K562 (cell line): ENCODE measurements around the gene CHRM4. TPM values are rescaled to one million over a fixed set of nuclear protein-coding genes. Genes with fewer than 3 reads are reported as not detected.

Experiments used
- ATAC-seq: fragments of 200-7000 bp; cut with Tn5 transposase; 3 replicates; pipeline ENCODE4 v1.9.1; 2020; ENCODE audit warnings: moderate library complexity
- BruUV-seq: library from RNA; stranded (reverse); fragments of 400-500 nt; replicated peaks from 2 replicates; lab custom pipeline; 2021; lab: Mats Ljungman, UMichigan
- CTCF ChIA-PET: fragments of 300-600 bp; formaldehyde crosslinking; extraction: SDS; loops from one replicate; lab custom pipeline; 2021; ENCODE audit warnings: low intra/inter-chr PET ratio; lab: Yijun Ruan, JAX
- POLR2A ChIA-PET: fragments of 300-600, 350-650 bp; sonication (Branson Sonifier 250); formaldehyde crosslinking; extraction: SDS; loops from one replicate; lab custom pipeline; 2021; ENCODE audit warnings: antibody characterized with exemption, inconsistent platforms; lab: Yijun Ruan, JAX
- DNase-seq, 4 experiments: peaks; one replicate each; pipeline versions ENCODE4 v3.0.0 to v3.0.0-alpha.2; 2011 to 2018; ENCODE audit warnings: low spot score in 3 of 4, mixed read lengths in 3 of 4; ENCODE audit errors: extremely low read depth in 1 of 4
- FAIRE-seq: peaks from 2 replicates; lab custom pipeline; 2011; peaks lifted over from hg19 to GRCh38; lab: Jason Lieb, UNC
- H2AFZ ChIP-seq: 2 replicates; pipeline ENCODE4 v1.6.0; 2011; ENCODE audit warnings: low read depth, low read length, control low read depth, inconsistent platforms
- H3K27ac ChIP-seq: fragments of 200-600 bp; 3 replicates; pipeline ENCODE4 v1.8.0; 2011; ENCODE audit warnings: low read depth, mild to moderate bottlenecking, control low read depth, inconsistent platforms, low read length, moderate library complexity, mixed read lengths; ENCODE audit errors: extremely low read depth
- H3K27me3 ChIP-seq, 2 experiments: fragments of 300-600 bp in 1 of 2; 2 replicates in 1 of 2; 3 replicates in 1 of 2; pipeline versions ENCODE4 v1.6.0 to v1.8.0; 2011; ENCODE audit warnings: inconsistent platforms in 2 of 2, low read length in 2 of 2, mild to moderate bottlenecking in 1 of 2, mixed read lengths in 1 of 2, moderate library complexity in 1 of 2; ENCODE audit not compliant: control insufficient read depth in 2 of 2, insufficient read depth in 2 of 2
- H3K36me3 ChIP-seq: fragments of 300-600 bp; 3 replicates; pipeline ENCODE4 v1.8.0; 2011; ENCODE audit warnings: mild to moderate bottlenecking, low read length, inconsistent platforms; ENCODE audit not compliant: control insufficient read depth, insufficient read depth
- H3K4me1 ChIP-seq, 2 experiments: fragments of 200-600 bp in 1 of 2; replicated peaks in 1 of 2; 2 replicates in 1 of 2; 3 replicates in 1 of 2; pipeline versions ENCODE4 v1.5.1 to v1.8.0; 2011; ENCODE audit warnings: inconsistent platforms in 2 of 2, low read length in 2 of 2, mild to moderate bottlenecking in 1 of 2, mixed read lengths in 1 of 2, moderate library complexity in 1 of 2; ENCODE audit not compliant: control insufficient read depth in 2 of 2, insufficient read depth in 2 of 2
- H3K4me2 ChIP-seq: 2 replicates; pipeline ENCODE4 v1.6.1; 2011; ENCODE audit warnings: low read length, control low read depth, inconsistent platforms, mixed read lengths; ENCODE audit not compliant: insufficient read depth
- H3K4me3 ChIP-seq: fragments of 200-600 bp; sonication (generic), shearing (Covaris generic); 2 replicates; pipeline ENCODE4 v1.5.1; 2016; ENCODE audit warnings: control low read depth, inconsistent platforms
- H3K79me2 ChIP-seq: fragments of 200-600 bp; 3 replicates; pipeline ENCODE4 v1.8.0; 2011; ENCODE audit warnings: low read length, inconsistent platforms; ENCODE audit not compliant: control insufficient read depth, insufficient read depth
- H3K9ac ChIP-seq, 2 experiments: 2 replicates each; pipeline versions ENCODE4 v1.6.0 to v1.6.1; 2011; ENCODE audit warnings: low read depth in 2 of 2, low read length in 2 of 2, control low read depth in 1 of 2, inconsistent platforms in 1 of 2, mild to moderate bottlenecking in 1 of 2, mixed read lengths in 1 of 2; ENCODE audit not compliant: insufficient read depth in 1 of 2
- H3K9me1 ChIP-seq: one replicate; pipeline ENCODE4 v1.6.0; 2011; ENCODE audit warnings: inconsistent platforms, mild to moderate bottlenecking, low read length, moderate library complexity; ENCODE audit not compliant: control insufficient read depth, insufficient read depth
- H3K9me3 ChIP-seq: replicated peaks from 2 replicates; pipeline ENCODE4 v1.5.1; 2011; ENCODE audit warnings: low read depth, low read length, inconsistent platforms; ENCODE audit not compliant: control insufficient read depth, insufficient read depth
- H4K20me1 ChIP-seq: replicated peaks from 2 replicates; pipeline ENCODE4 v1.6.1; 2011; ENCODE audit warnings: low read length, inconsistent platforms, mixed read lengths; ENCODE audit not compliant: control insufficient read depth, insufficient read depth
- CCNT2 ChIP-seq: IDR thresholded peaks from 2 replicates; pipeline ENCODE4 v1.6.1; 2011; ENCODE audit warnings: borderline replicate concordance, low read depth, mild to moderate bottlenecking, moderate library complexity, mixed read lengths, low read length; ENCODE audit not compliant: insufficient read length; ENCODE audit errors: extremely low read depth
- ETV5 ChIP-seq: sonication (generic); formaldehyde crosslinking; IDR thresholded peaks from 2 replicates; pipeline ENCODE4 v1.4.0; 2020; ENCODE audit warnings: low read depth, mild to moderate bottlenecking, missing genetic modification reagents
- POLR2AphosphoS5 ChIP-seq: IDR thresholded peaks from 2 replicates; pipeline ENCODE4 v1.6.1; 2011; ENCODE audit warnings: mild to moderate bottlenecking, low read depth, low read length, moderate library complexity; ENCODE audit not compliant: control insufficient read depth, insufficient read depth
- SLC30A9 ChIP-seq: fragments of 250-450 bp; sonication (Bioruptor Pico); IDR thresholded peaks from 2 replicates; pipeline ENCODE4 v1.8.0; 2022; ENCODE audit warnings: mild to moderate bottlenecking, moderate library complexity
- WGBS: fragments of 100-300 bp; shearing (Covaris generic); methylation state at CpG from one replicate; pipeline ENCODE4 v1.1.6; 2016; ENCODE audit warnings: low coverage, mixed read lengths; ENCODE audit not compliant: insufficient coverage; ENCODE audit errors: missing lambda C conversion rate; 5-methylcytosine and 5-hydroxymethylcytosine counted together
- in situ Hi-C: fragments of 300-500 bp; cut with MboI; formaldehyde crosslinking; loops from 4 replicates; pipeline ENCODE4 v1.15.0; 2018; ENCODE audit warnings: inconsistent platforms, mixed read lengths
- intact Hi-C: fragments of 100-400 bp; cut with micrococcal nuclease; formaldehyde crosslinking; loops from 2 replicates; pipeline ENCODE4 v1.14.2; 2022
- microRNA-seq: library from miRNA; unstranded; fragments of <30 nt; microRNA quantifications from one replicate; pipeline ENCODE4, GENCODE V29; 2018; ENCODE audit warnings: borderline microRNAs expressed
- polyA plus RNA-seq, 8 experiments: library from polyadenylated mRNA; depleted of rRNA in 4 of 8; stranded (reverse) in 5 of 8; unstranded in 3 of 8; fragments of >200 nt; fragmentation: Nextera tagmentation in 2 of 8; fragmentation: Illumina TruSeq in 1 of 8; extraction: Ambion mirVana in 2 of 8; extraction: Trizol in 1 of 8; gene quantifications; 2 replicates each; pipeline versions ENCODE4 v1.2.1 to v1.2.3, GENCODE V29; 2011 to 2014; ENCODE audit warnings: inconsistent platforms in 1 of 8, missing spikeins in 1 of 8
- small RNA-seq: library from RNA; depleted of rRNA; stranded (forward); fragments of <200 nt; gene quantifications from one replicate; pipeline ENCODE3, GENCODE V24; 2014
- total RNA-seq, 7 experiments: library from RNA; depleted of rRNA in 6 of 7; stranded (reverse); fragments of >200 nt in 6 of 7; fragmentation: Illumina TruSeq in 2 of 7; extraction: Trizol in 2 of 7; gene quantifications; 2 replicates each; pipeline versions ENCODE4 v1.2.1 to v1.2.3, GENCODE V29; 2011 to 2021; ENCODE audit warnings: low replicate concordance in 1 of 7
- TF ChIP-seq, protein P1 (sequence below): sonication (generic); formaldehyde crosslinking; IDR thresholded peaks from 2 replicates; pipeline ENCODE4 v1.8.0; 2022; ENCODE audit warnings: mild to moderate bottlenecking, missing genetic modification reagents, borderline replicate concordance

The CHRM4 gene
- total and polyA plus RNA-seq, 9 of the 15 experiments (the other 6 are each of a cell fraction or from before 2014, with no cell fraction given), result 0.22 to 1.3 (median 0.40) TPM; not detected in 2

DNA sequence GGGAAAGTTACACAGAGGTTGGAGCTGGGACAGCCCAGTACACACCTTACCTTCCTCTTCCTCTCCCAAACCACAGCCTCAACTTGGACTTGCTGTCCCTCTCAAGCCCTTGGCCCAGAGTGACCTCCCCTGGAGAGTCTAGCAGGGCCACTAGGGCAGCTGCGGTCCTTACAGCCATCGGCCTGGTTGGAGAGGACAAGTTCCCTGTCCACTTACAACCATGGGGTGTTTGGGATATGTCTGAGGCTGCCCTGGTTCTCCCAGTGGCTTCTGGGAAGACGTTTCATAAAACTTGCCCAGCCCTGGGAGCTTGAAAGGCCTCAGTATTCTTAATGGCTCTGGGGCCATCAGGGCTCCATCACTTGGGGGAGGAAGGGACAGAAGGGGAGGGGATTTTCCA, 57.4 kb downstream of the CHRM4 start:
- TF ChIP-seq CCNT2, result no peak
- no peak for TF ChIP-seq POLR2AphosphoS5
- no peak for TF ChIP-seq ETV5 (CRISPR knock-in tag)
- no peak for TF ChIP-seq SLC30A9 (CRISPR knock-in tag)
- TF ChIP-seq, protein P1, sequence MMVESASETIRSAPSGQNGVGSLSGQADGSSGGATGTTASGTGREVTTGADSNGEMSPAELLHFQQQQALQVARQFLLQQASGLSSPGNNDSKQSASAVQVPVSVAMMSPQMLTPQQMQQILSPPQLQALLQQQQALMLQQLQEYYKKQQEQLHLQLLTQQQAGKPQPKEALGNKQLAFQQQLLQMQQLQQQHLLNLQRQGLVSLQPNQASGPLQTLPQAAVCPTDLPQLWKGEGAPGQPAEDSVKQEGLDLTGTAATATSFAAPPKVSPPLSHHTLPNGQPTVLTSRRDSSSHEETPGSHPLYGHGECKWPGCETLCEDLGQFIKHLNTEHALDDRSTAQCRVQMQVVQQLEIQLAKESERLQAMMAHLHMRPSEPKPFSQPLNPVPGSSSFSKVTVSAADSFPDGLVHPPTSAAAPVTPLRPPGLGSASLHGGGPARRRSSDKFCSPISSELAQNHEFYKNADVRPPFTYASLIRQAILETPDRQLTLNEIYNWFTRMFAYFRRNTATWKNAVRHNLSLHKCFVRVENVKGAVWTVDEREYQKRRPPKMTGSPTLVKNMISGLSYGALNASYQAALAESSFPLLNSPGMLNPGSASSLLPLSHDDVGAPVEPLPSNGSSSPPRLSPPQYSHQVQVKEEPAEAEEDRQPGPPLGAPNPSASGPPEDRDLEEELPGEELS (CRISPR knock-in tag), result no peak
- DNase-seq (no peak), FAIRE-seq (no peak), ATAC-seq (no peak)
- intact Hi-C loops (no loop called here), in situ Hi-C loops (no loop called here)
- Histone ChIP-seq H3K4me3 (no peak overlapping the region), H3K9me3 (no peaks in the 10 kb centered on the region), H3K4me2 (no peak overlapping the region), H3K27me3 (peaks cover 36 to 69% of the 10 kb centered on the region in 2 experiments; a peak in 4 of 5 replicates), H3K36me3 (no peaks in the 10 kb centered on the region), H3K4me1 (peaks cover 23 to 44% of the 10 kb centered on the region in 2 experiments), H4K20me1 (peaks cover 3% of the 10 kb centered on the region; the same call in 1 of the 2 replicates), H3K9me1 (no peaks in the 10 kb centered on the region), H2AFZ (no peak overlapping the region), H3K27ac (no peak overlapping the region), H3K9ac (peak overlapping the region in 1 of 2 experiments; percentile 1; a peak in 1 of 4 replicates), H3K79me2 (no peaks in the 10 kb centered on the region)
- WGBS, result 7% methylated on average over 3 of the region's 3 CpGs
- BruUV-seq, result no TSS peak
- ChIA-PET CTCF (interaction anchor here (0.6 kb wide), 1 partner anchor 56 kb away, joined by 4 read pairs; no protein-coding TSS in a partner anchor), POLR2A (no interaction called here)

Small RNAs within 50 kb of the gene (microRNA-seq; reads per million reads assigned to microRNA genes)
- not detected for gene MIR4688

Small RNAs within 50 kb of the gene (small RNA-seq; reads per million reads assigned to genes)
- 0.26 reads per million for gene MIR4688

Other genes with a start within 250 kb of the CHRM4 start
- gene CREB3L1, start 114.1 kb downstream of the CHRM4 start, total RNA-seq (2014; rRNA removed), result 4.1 and 7.1 TPM in 2 replicates
- 3.7 and 5.2 TPM in 2 replicates for gene CREB3L1, start 114.1 kb downstream of the CHRM4 start, total RNA-seq (2014; rRNA removed; fragmentation: Illumina TruSeq; extraction: Trizol)
- gene CREB3L1, start 114.1 kb downstream of the CHRM4 start, total RNA-seq (2015; rRNA removed; fragmentation: Illumina TruSeq; extraction: Trizol), result 2.4 and 5.5 TPM in 2 replicates
- gene CREB3L1, start 114.1 kb downstream of the CHRM4 start, total RNA-seq (2021), result 24.9 and 27.6 TPM in 2 replicates
- 1.3 and 3.0 TPM in 2 replicates for gene CREB3L1, start 114.1 kb downstream of the CHRM4 start, polyA plus RNA-seq (2011; rRNA removed)
- 16.2 and 20.5 TPM in 2 replicates for gene CREB3L1, start 114.1 kb downstream of the CHRM4 start, polyA plus RNA-seq (2014; fragmentation: Illumina TruSeq; extraction: Trizol)
- 1 to 10 TPM; 1.2 to 1.4 TPM for gene CREB3L1, start 114.1 kb downstream of the CHRM4 start, polyA plus RNA-seq (2014; fragmentation: Nextera tagmentation; extraction: Ambion mirVana)
- gene CREB3L1, start 114.1 kb downstream of the CHRM4 start, polyA plus RNA-seq (2014; rRNA removed), result 4.9 and 5.3 TPM in 2 replicates
- gene DGKZ, start 44.3 kb downstream of the CHRM4 start, total RNA-seq (2014; rRNA removed), result 78.5 and 108 TPM in 2 replicates
- 10.9 and 13.6 TPM in 2 replicates for gene DGKZ, start 44.3 kb downstream of the CHRM4 start, total RNA-seq (2014; rRNA removed; fragmentation: Illumina TruSeq; extraction: Trizol)
- 44.2 and 47.5 TPM in 2 replicates for gene DGKZ, start 44.3 kb downstream of the CHRM4 start, total RNA-seq (2015; rRNA removed; fragmentation: Illumina TruSeq; extraction: Trizol)
- gene DGKZ, start 44.3 kb downstream of the CHRM4 start, total RNA-seq (2021), result 87.8 and 100 TPM in 2 replicates
- 28.2 and 49.4 TPM in 2 replicates for gene DGKZ, start 44.3 kb downstream of the CHRM4 start, polyA plus RNA-seq (2011; rRNA removed)
- 48.8 and 66.2 TPM in 2 replicates for gene DGKZ, start 44.3 kb downstream of the CHRM4 start, polyA plus RNA-seq (2014; fragmentation: Illumina TruSeq; extraction: Trizol)
- under 1 TPM; 0.51 to 0.71 TPM for gene DGKZ, start 44.3 kb downstream of the CHRM4 start, polyA plus RNA-seq (2014; fragmentation: Nextera tagmentation; extraction: Ambion mirVana)
- gene DGKZ, start 44.3 kb downstream of the CHRM4 start, polyA plus RNA-seq (2014; rRNA removed), result 73.5 and 77.9 TPM in 2 replicates
- gene MDK, start 10.1 kb downstream of the CHRM4 start, total RNA-seq (2014; rRNA removed), result 478 and 553 TPM in 2 replicates
- gene MDK, start 10.1 kb downstream of the CHRM4 start, total RNA-seq (2014; rRNA removed; fragmentation: Illumina TruSeq; extraction: Trizol), result 91.5 and 123 TPM in 2 replicates
- gene MDK, start 10.1 kb downstream of the CHRM4 start, total RNA-seq (2015; rRNA removed; fragmentation: Illumina TruSeq; extraction: Trizol), result 269 and 279 TPM in 2 replicates
- gene MDK, start 10.1 kb downstream of the CHRM4 start, total RNA-seq (2021), result 396 and 429 TPM in 2 replicates
- 343 and 350 TPM in 2 replicates for gene MDK, start 10.1 kb downstream of the CHRM4 start, polyA plus RNA-seq (2011; rRNA removed)
- gene MDK, start 10.1 kb downstream of the CHRM4 start, polyA plus RNA-seq (2014; fragmentation: Illumina TruSeq; extraction: Trizol), result 661 and 667 TPM in 2 replicates
- gene MDK, start 10.1 kb downstream of the CHRM4 start, polyA plus RNA-seq (2014; fragmentation: Nextera tagmentation; extraction: Ambion mirVana), result 10 to 100 TPM; 20.7 to 61.7 TPM
- 700 and 703 TPM in 2 replicates for gene MDK, start 10.1 kb downstream of the CHRM4 start, polyA plus RNA-seq (2014; rRNA removed)
- gene AMBRA1, start 202.2 kb upstream of the CHRM4 start, total RNA-seq (2014; rRNA removed), result 20.4 and 21.0 TPM in 2 replicates
- 10.1 and 13.4 TPM in 2 replicates for gene AMBRA1, start 202.2 kb upstream of the CHRM4 start, total RNA-seq (2014; rRNA removed; fragmentation: Illumina TruSeq; extraction: Trizol)
- gene AMBRA1, start 202.2 kb upstream of the CHRM4 start, total RNA-seq (2015; rRNA removed; fragmentation: Illumina TruSeq; extraction: Trizol), result 13.0 and 13.1 TPM in 2 replicates
- 24.5 and 27.9 TPM in 2 replicates for gene AMBRA1, start 202.2 kb upstream of the CHRM4 start, total RNA-seq (2021)
- 6.6 and 9.8 TPM in 2 replicates for gene AMBRA1, start 202.2 kb upstream of the CHRM4 start, polyA plus RNA-seq (2011; rRNA removed)
- 12.5 and 13.0 TPM in 2 replicates for gene AMBRA1, start 202.2 kb upstream of the CHRM4 start, polyA plus RNA-seq (2014; fragmentation: Illumina TruSeq; extraction: Trizol)
- gene AMBRA1, start 202.2 kb upstream of the CHRM4 start, polyA plus RNA-seq (2014; fragmentation: Nextera tagmentation; extraction: Ambion mirVana), result under 1 TPM; 0.15 to 0.39 TPM
- gene AMBRA1, start 202.2 kb upstream of the CHRM4 start, polyA plus RNA-seq (2014; rRNA removed), result 8.9 and 9.9 TPM in 2 replicates
- gene HARBI1, start 225.5 kb upstream of the CHRM4 start, total RNA-seq (2014; rRNA removed), result 4.1 and 4.3 TPM in 2 replicates
- 5.6 and 6.0 TPM in 2 replicates for gene HARBI1, start 225.5 kb upstream of the CHRM4 start, total RNA-seq (2014; rRNA removed; fragmentation: Illumina TruSeq; extraction: Trizol)
- gene HARBI1, start 225.5 kb upstream of the CHRM4 start, total RNA-seq (2015; rRNA removed; fragmentation: Illumina TruSeq; extraction: Trizol), result 4.9 and 6.9 TPM in 2 replicates
- 5.5 and 5.8 TPM in 2 replicates for gene HARBI1, start 225.5 kb upstream of the CHRM4 start, total RNA-seq (2021)
- gene HARBI1, start 225.5 kb upstream of the CHRM4 start, polyA plus RNA-seq (2011; rRNA removed), result 4.7 and 5.5 TPM in 2 replicates
- gene HARBI1, start 225.5 kb upstream of the CHRM4 start, polyA plus RNA-seq (2014; fragmentation: Illumina TruSeq; extraction: Trizol), result 5.3 and 6.0 TPM in 2 replicates
- gene HARBI1, start 225.5 kb upstream of the CHRM4 start, polyA plus RNA-seq (2014; fragmentation: Nextera tagmentation; extraction: Ambion mirVana), result 1 to 10 TPM; 6.0 to 8.4 TPM
- 3.5 and 6.1 TPM in 2 replicates for gene HARBI1, start 225.5 kb upstream of the CHRM4 start, polyA plus RNA-seq (2014; rRNA removed)
- 46.6 and 54.4 TPM in 2 replicates for gene ATG13, start 225.8 kb upstream of the CHRM4 start, total RNA-seq (2014; rRNA removed)
- gene ATG13, start 225.8 kb upstream of the CHRM4 start, total RNA-seq (2014; rRNA removed; fragmentation: Illumina TruSeq; extraction: Trizol), result 26.0 and 27.2 TPM in 2 replicates
- 23.3 and 24.5 TPM in 2 replicates for gene ATG13, start 225.8 kb upstream of the CHRM4 start, total RNA-seq (2015; rRNA removed; fragmentation: Illumina TruSeq; extraction: Trizol)
- 52.2 and 61.5 TPM in 2 replicates for gene ATG13, start 225.8 kb upstream of the CHRM4 start, total RNA-seq (2021)
- gene ATG13, start 225.8 kb upstream of the CHRM4 start, polyA plus RNA-seq (2011; rRNA removed), result 56.9 and 66.1 TPM in 2 replicates
- 36.5 and 38.1 TPM in 2 replicates for gene ATG13, start 225.8 kb upstream of the CHRM4 start, polyA plus RNA-seq (2014; fragmentation: Illumina TruSeq; extraction: Trizol)
- gene ATG13, start 225.8 kb upstream of the CHRM4 start, polyA plus RNA-seq (2014; fragmentation: Nextera tagmentation; extraction: Ambion mirVana), result 10 to 100 TPM; 13.1 to 15.6 TPM
- 49.5 and 58.8 TPM in 2 replicates for gene ATG13, start 225.8 kb upstream of the CHRM4 start, polyA plus RNA-seq (2014; rRNA removed)